Heart left ventricle (tissue), 16 donors: Measurements from ENCODE around the gene PIP5K1C. TPM values are rescaled to one million over a fixed set of nuclear protein-coding genes. Genes with fewer than 3 reads are reported as not detected.

Experiments used
- ATAC-seq, 4 donors: fragments of 200-7000 bp; cut with Tn5 transposase; one replicate each; pipeline ENCODE4 v1.9.1; 2020 to 2022; ENCODE audit warnings: moderate library complexity in 4 of 4, mild to moderate bottlenecking in 3 of 4, moderate number of reproducible peaks in 1 of 4
- DNase-seq, 5 donors: peaks; one replicate each; pipeline ENCODE4 v3.0.0-alpha.2; 2020
- H3K27ac ChIP-seq, 12 donors: fragments of 200-600 bp; sonication (generic) in 4 of 12; one replicate each; pipeline versions ENCODE4 v1.5.0 to v1.8.0; 2016 to 2022; ENCODE audit warnings: mild to moderate bottlenecking in 2 of 12
- H3K27me3 ChIP-seq, 9 donors: fragments of 200-600 bp; sonication (generic) in 2 of 9; one replicate each; pipeline versions ENCODE4 v1.5.1 to v1.8.0; 2016 to 2022; ENCODE audit warnings: mild to moderate bottlenecking in 3 of 9
- H3K36me3 ChIP-seq, 9 donors: fragments of 200-600 bp; sonication (generic) in 2 of 9; one replicate each; pipeline versions ENCODE4 v1.5.0 to v1.8.0; 2018 to 2022; ENCODE audit warnings: mild to moderate bottlenecking in 2 of 9
- H3K4me1 ChIP-seq, 12 donors: fragments of 200-600 bp; sonication (generic) in 4 of 12; one replicate each; pipeline versions ENCODE4 v1.5.0 to v1.8.0; 2016 to 2022; ENCODE audit warnings: mild to moderate bottlenecking in 3 of 12
- H3K4me3 ChIP-seq, 12 donors: fragments of 200-600 bp; sonication (generic) in 4 of 12; one replicate each; pipeline versions ENCODE4 v1.5.0 to v1.8.0; 2017 to 2022; ENCODE audit warnings: mild to moderate bottlenecking in 9 of 12, moderate library complexity in 4 of 12
- H3K9me3 ChIP-seq, 12 donors: fragments of 200-600 bp; sonication (generic) in 4 of 12; one replicate each; pipeline versions ENCODE4 v1.5.0 to v1.8.0; 2016 to 2022; ENCODE audit warnings: mild to moderate bottlenecking in 1 of 12
- CTCF ChIP-seq, 12 donors: fragments of 200-600 bp; sonication (generic) in 4 of 12; IDR thresholded peaks; one replicate each; pipeline versions ENCODE4 v1.5.0 to v1.8.0; 2018 to 2022; ENCODE audit warnings: antibody characterized with exemption in 12 of 12, mild to moderate bottlenecking in 5 of 12
- POLR2A ChIP-seq, 2 donors: fragments of 450-650 bp; IDR thresholded peaks; one replicate each; pipeline ENCODE4 v1.6.1; 2017; ENCODE audit warnings: antibody characterized with exemption in 2 of 2, mild to moderate bottlenecking in 2 of 2, moderate library complexity in 2 of 2
- WGBS, 4 donors: extraction: QIAGEN DNeasy Blood & Tissue Kit in 2 of 4; methylation state at CpG; one replicate each; pipeline versions ENCODE4 v1.1.5 to v1.1.7; 2013 to 2018; 5-methylcytosine and 5-hydroxymethylcytosine counted together
- intact Hi-C, 10 donors: fragments of 100-400 bp; cut with DNase I; formaldehyde crosslinking; loops; one replicate each; pipeline versions ENCODE4 v1.11.1 to v1.14.2; 2022
- polyA plus RNA-seq, 2 donors: library from polyadenylated mRNA; stranded (reverse); fragments of 200-250 nt; gene quantifications; one replicate each; pipeline ENCODE4 v1.2.3, GENCODE V29; 2013
- total RNA-seq, 9 donors: library from RNA; depleted of rRNA in 2 of 9; stranded (reverse); fragments of >200 nt in 2 of 9; fragmentation: NEBNext Ultra II Directional in 3 of 9; extraction: Animal tissue kit (Norgen Biotek cat#: 25700) in 3 of 9; gene quantifications; one replicate each; pipeline versions ENCODE4 v1.1.0 to v1.2.4, GENCODE V29; 2016 to 2023
- donor health status: ischemic (EF 13 %, LVEDD 7.1; RV severe dilation, severe dysfunction).
- donor health status: healthy with polysubstance abuse.
- donor health status: DM: no; HTN: yes; CAD: no.
- donor health status: DM: no; HTN: no; CAD: no.
- donor health status: ischemic (EF 25% LVEDD 6.9; RV normal size, moderate dysfunction).
- donor health status: ischemic (EF 25% LVEDD 5.7; RV mildly dilated, moderate dysfunction).
- donor health status: healthy.
- donor health status: DM: yes; HTN: yes; CAD: no.
- donor health status: ischemic (EF 35%, LVEDD 5.7; RV mildly dilated, moderate dysfunction).
- donor health status: nonischemic (EF 11% LVEDD 7.7; RV severe dilation, severe dysfunction).
- donor health status: DM: yes; HTN: yes; CAD: no.
- donor health status: PGD.
- donor health status: ischemic (EF 29% LVEDD 5.4; RV normal size, mild dysfunction).
- donor health status: nonischemic (EF 23%, LVEDD 6.1; RV moderate dilation, normal function).

The PIP5K1C gene
- total and polyA plus RNA-seq, 11 donors, result 23.9 to 56.6 (median 36.3) TPM

GRCh38 chr19:3658004-3658869, 42.0 kb downstream of the PIP5K1C start:
- ATAC-seq, result peak in 2 of 4 donors; percentile 32 to 51
- TF ChIP-seq POLR2A (IDR thresholded peaks at IDR 0.05), result no peak
- H3K27me3 ChIP-seq, result no peaks in the 10 kb centered on the region
- DNase-seq, result peak in 2 of 5 donors; percentile 51 to 54
- WGBS, 4 donors, result 85 to 90% (median 86%) methylated on average over 31 to 39 of the region's 39 CpGs
- H3K27ac ChIP-seq, result no peak overlapping the region
- H3K4me3 ChIP-seq, result no peak overlapping the region
- H3K9me3 ChIP-seq, result no peaks in the 10 kb centered on the region
- H3K4me1 ChIP-seq, result peaks cover 0 to 5% (median 0%) of the 10 kb centered on the region in 12 donors
- intact Hi-C loops, result no loop called here
- peaks cover 0 to 92% (median 71%) of the 10 kb centered on the region in 9 donors for H3K36me3 ChIP-seq

GRCh38 chr19:3657395-3657769, 42.9 kb downstream of the PIP5K1C start:
- H3K27me3 ChIP-seq, result no peaks in the 10 kb centered on the region
- peaks cover 0 to 92% (median 71%) of the 10 kb centered on the region in 9 donors for H3K36me3 ChIP-seq
- no peak overlapping the region for H3K27ac ChIP-seq
- ATAC-seq, result no peak
- no peak for TF ChIP-seq POLR2A (IDR thresholded peaks at IDR 0.05)
- TF ChIP-seq CTCF (IDR thresholded peaks at IDR 0.05), result no peak
- peaks cover 0 to 5% (median 0%) of the 10 kb centered on the region in 12 donors for H3K4me1 ChIP-seq
- DNase-seq, result no peak
- H3K9me3 ChIP-seq, result no peaks in the 10 kb centered on the region
- 96 to 98% (median 97%) methylated on average over 14 to 16 of the region's 16 CpGs for WGBS, 4 donors
- H3K4me3 ChIP-seq, result no peak overlapping the region
- intact Hi-C loops, result no loop called here

- Histone ChIP-seq H3K4me1 (peaks cover 0 to 5% (median 0%) of the 10 kb centered on the region in 12 donors), H3K36me3 (peaks cover 0 to 92% (median 70%) of the 10 kb centered on the region in 9 donors), H3K27ac (no peak overlapping the region), H3K27me3 (no peaks in the 10 kb centered on the region), H3K9me3 (no peaks in the 10 kb centered on the region), H3K4me3 (no peak overlapping the region)
- TF ChIP-seq CTCF (IDR thresholded peaks at IDR 0.05), result no peak
- DNase-seq (no peak), ATAC-seq (no peak)
- 97 to 99% (median 97%) methylated on average over 17 to 19 of the region's 19 CpGs for WGBS, 4 donors
- intact Hi-C loops, result no loop called here
These were observed 43.4 kb downstream of the PIP5K1C start for GRCh38 chr19:3656747-3657394.

- Histone ChIP-seq H3K4me3 (no peak overlapping the region), H3K27me3 (no peaks in the 10 kb centered on the region), H3K9me3 (no peaks in the 10 kb centered on the region), H3K36me3 (peaks cover 0 to 93% (median 71%) of the 10 kb centered on the region in 9 donors), H3K4me1 (peaks cover 0 to 5% (median 0%) of the 10 kb centered on the region in 12 donors), H3K27ac (no peak overlapping the region)
- ATAC-seq, result peak in 1 of 4 donors; percentile 4
- TF ChIP-seq CTCF (IDR thresholded peaks at IDR 0.05) (no peak), POLR2A (IDR thresholded peaks at IDR 0.05) (no peak)
- intact Hi-C loops, result no loop called here
- WGBS, 4 donors, result 88 to 93% (median 92%) methylated on average over 24 to 36 of the region's 36 CpGs
- no peak for DNase-seq
These were observed 44.1 kb downstream of the PIP5K1C start for GRCh38 chr19:3656073-3656746.
